A549 (cell line): ENCODE measurements around the gene RPS10.

Experiments
- CHD4 ChIP-seq: fragments of 200-600 bp; sonication (generic); IDR thresholded peaks from 2 replicates; pipeline ENCODE4 v1.6.1; 2016; ENCODE audit warnings: antibody characterized with exemption, mild to moderate bottlenecking, borderline replicate concordance
- CTCF ChIP-seq: fragments of >200 bp; sonication (Bioruptor Twin); formaldehyde crosslinking; IDR thresholded peaks from 3 replicates; pipeline ENCODE4 v1.5.1; 2016
- FOSL2 ChIP-seq, 2 experiments: fragments of 450-650 bp in 1 of 2; fragments of >200 bp in 1 of 2; sonication (Bioruptor Twin) in 1 of 2; formaldehyde crosslinking; IDR thresholded peaks; 2 replicates each; pipeline versions ENCODE4 v1.5.0 to v1.6.1; 2016 to 2020; ENCODE audit warnings: mild to moderate bottlenecking in 1 of 2, moderate library complexity in 1 of 2
- HOXA7 ChIP-seq: fragments of 250-450 bp; sonication (Bioruptor Pico); IDR thresholded peaks from 2 replicates; pipeline ENCODE4 v1.5.0; 2020; ENCODE audit warnings: mild to moderate bottlenecking, moderate library complexity
- MAX ChIP-seq: IDR thresholded peaks from 2 replicates; pipeline ENCODE4 v1.6.1; 2012
- MYC ChIP-seq: IDR thresholded peaks from 2 replicates; pipeline ENCODE4 v1.6.1; 2012; ENCODE audit warnings: mild to moderate bottlenecking, inconsistent platforms, low read length, improper control_type of control experiment, borderline replicate concordance
- PBX3 ChIP-seq: IDR thresholded peaks from 2 replicates; pipeline ENCODE4 v1.6.1; 2012
- POLR2A ChIP-seq: IDR thresholded peaks from 2 replicates; pipeline ENCODE4 v1.6.1; 2012; ENCODE audit warnings: mild to moderate bottlenecking, low read length

- TF ChIP-seq CHD4 (no peak), FOSL2 (IDR thresholded peaks at IDR 0.05) (no peak), FOSL2 (CRISPR knock-in tag; IDR thresholded peaks at IDR 0.05) (no peak), MYC (no peak), POLR2A (no peak), PBX3 (no peak), CTCF (no peak), HOXA7 (CRISPR knock-in tag) (no peak), MAX (no peak)
These were observed 50.0 kb downstream of the RPS10 start for GRCh38 chr6:34375833-34376232.
